Caco-2 (cell line): ENCODE data around the gene LRP5. TPM values are rescaled to one million over a fixed set of nuclear protein-coding genes. Genes with fewer than 3 reads are reported as not detected.
A peak's percentile ranks its signal among the peaks of the same experiment; 100 is the strongest.

ENCODE experiments used
- BruUV-seq: library from RNA; stranded (reverse); fragments of 400-500 nt; replicated peaks from 2 replicates; lab custom pipeline; 2021; lab: Mats Ljungman, UMichigan
- CTCF ChIA-PET: fragments of 300-600 bp; sonication (Branson Sonifier 250); formaldehyde crosslinking; loops from one replicate; lab custom pipeline; 2022; ENCODE audit warnings: antibody characterized with exemption; lab: Charles Lee
- POLR2A ChIA-PET: fragments of 300-600 bp; sonication (Branson Sonifier 250); formaldehyde crosslinking; loops from one replicate; lab custom pipeline; 2022; ENCODE audit warnings: antibody characterized with exemption; lab: Charles Lee
- DNase-seq, 2 experiments: peaks; one replicate each; pipeline versions ENCODE4 v3.0.0 to v3.0.0-alpha.2; 2020 to 2022
- H3K27me3 ChIP-seq: replicated peaks from 2 replicates; pipeline ENCODE4 v1.6.0; 2011; ENCODE audit warnings: low read length; ENCODE audit not compliant: control insufficient read depth, insufficient read depth
- H3K36me3 ChIP-seq: 2 replicates; pipeline ENCODE4 v1.5.1; 2011; ENCODE audit warnings: low read length; ENCODE audit not compliant: control insufficient read depth, insufficient read depth
- H3K4me1 ChIP-seq: fragments of 250-450 bp; sonication (Bioruptor Pico); 2 replicates; pipeline ENCODE4 v1.5.1; 2020; ENCODE audit warnings: mild to moderate bottlenecking
- H3K4me3 ChIP-seq: 2 replicates; pipeline ENCODE4 v1.5.1; 2011; ENCODE audit warnings: low read depth, mild to moderate bottlenecking, control low read depth, low read length
- H3K9me3 ChIP-seq: fragments of 250-450 bp; sonication (Bioruptor Pico); 2 replicates; pipeline ENCODE4 v1.5.1; 2020; ENCODE audit warnings: mild to moderate bottlenecking, moderate library complexity
- H3K27ac Mint-ChIP-seq: one replicate; pipeline ENCODE4 v1.8.0; 2022; ENCODE audit warnings: mixed read lengths; ENCODE audit not compliant: unreplicated experiment
- H3K27me3 Mint-ChIP-seq: one replicate; pipeline ENCODE4 v1.8.0; 2022; ENCODE audit warnings: mixed read lengths; ENCODE audit not compliant: insufficient read depth, unreplicated experiment
- H3K36me3 Mint-ChIP-seq: one replicate; pipeline ENCODE4 v1.8.0; 2022; ENCODE audit warnings: mild to moderate bottlenecking, mixed read lengths; ENCODE audit not compliant: insufficient read depth, unreplicated experiment
- H3K4me1 Mint-ChIP-seq: one replicate; pipeline ENCODE4 v1.8.0; 2022; ENCODE audit warnings: low read depth, mixed read lengths; ENCODE audit not compliant: unreplicated experiment
- H3K4me3 Mint-ChIP-seq: one replicate; pipeline ENCODE4 v1.8.0; 2022; ENCODE audit warnings: mild to moderate bottlenecking, moderate library complexity, mixed read lengths; ENCODE audit not compliant: unreplicated experiment
- H3K9me3 Mint-ChIP-seq: one replicate; pipeline ENCODE4 v1.8.0; 2022; ENCODE audit warnings: mixed read lengths; ENCODE audit not compliant: unreplicated experiment
- CTCF ChIP-seq, 2 experiments: fragments of 200-600 bp in 1 of 2; IDR thresholded peaks; 1 replicate in 1 of 2; 2 replicates in 1 of 2; pipeline versions ENCODE4 v1.5.1 to v1.8.0; 2011 to 2022; ENCODE audit warnings: antibody characterized with exemption in 1 of 2, control low read depth in 1 of 2, inconsistent platforms in 1 of 2, low read depth in 1 of 2, low read length in 1 of 2, mild to moderate bottlenecking in 1 of 2, moderate library complexity in 1 of 2; ENCODE audit not compliant: insufficient read depth in 1 of 2, severe bottlenecking in 1 of 2, unreplicated experiment in 1 of 2
- intact Hi-C: fragments of 100-400 bp; cut with micrococcal nuclease; formaldehyde crosslinking; loops from one replicate; pipeline ENCODE4 v1.10.0; 2022; ENCODE audit not compliant: unreplicated experiment
- total RNA-seq: library from RNA; stranded (reverse); gene quantifications from 2 replicates; pipeline ENCODE4 v1.2.3, GENCODE V29; 2022

LRP5 gene
- total RNA-seq, 1 experiment from 2014 or later = 94.3 TPM

DNA sequence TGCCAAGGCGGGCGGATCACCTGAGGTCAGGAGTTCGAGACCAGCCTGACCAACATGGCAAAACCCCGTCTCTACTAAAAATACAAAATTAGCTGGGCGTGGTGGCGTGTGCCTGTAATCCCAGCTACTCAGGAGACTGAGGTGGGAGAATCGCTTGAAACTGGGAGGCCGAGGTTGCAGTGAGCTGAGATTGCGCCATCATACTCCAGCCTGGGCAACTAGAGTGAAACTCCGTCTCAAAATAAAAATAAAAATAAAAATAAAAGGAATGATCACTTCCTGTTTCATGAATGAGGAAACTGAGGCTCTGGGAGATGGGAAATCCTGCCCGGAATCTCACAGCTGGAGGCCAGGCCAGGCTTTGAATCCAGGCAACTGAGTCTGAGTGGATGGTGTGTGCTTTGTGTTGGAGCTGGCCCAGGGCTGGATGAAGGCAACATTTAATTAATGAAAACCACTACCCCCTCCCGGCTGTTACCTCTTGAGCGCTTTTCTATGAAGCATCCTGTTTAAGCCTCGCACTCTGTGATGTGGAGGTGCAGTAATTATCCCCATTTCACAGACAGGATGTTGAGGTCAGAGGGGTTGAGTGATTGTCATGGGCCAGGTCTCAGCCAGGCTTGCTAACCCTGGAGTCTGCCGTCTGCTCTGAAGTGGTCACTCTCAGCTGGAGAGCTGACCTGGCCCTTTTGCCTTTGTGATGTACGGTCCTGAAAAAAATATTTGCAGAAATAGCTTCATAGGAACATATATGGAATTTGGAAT lies 27.8 kb downstream of the LRP5 start:
- 0 out of 2 replicates have a peak, but pooled peaks cover 2% of the 10 kb centered on the region for H3K36me3 ChIP-seq
- Mint-ChIP-seq H3K4me1 (peaks cover 69% of the 10 kb centered on the region), H3K36me3 (peaks cover 39% of the 10 kb centered on the region), H3K4me3 (no peak overlapping the region), H3K27me3 (no peaks in the 10 kb centered on the region), H3K27ac (peak overlapping the region; percentile 90), H3K9me3 (no peaks in the 10 kb centered on the region)
- no peaks in the 10 kb centered on the region for H3K27me3 ChIP-seq
- no peak for TF ChIP-seq CTCF (IDR thresholded peaks at IDR 0.05; ENCODE audit: insufficient read depth in 1 of 2, low read depth in 1 of 2, low read length in 1 of 2, severe bottlenecking in 1 of 2, unreplicated experiment in 1 of 2)
- POLR2A ChIA-PET = no interaction called here
- intact Hi-C loops = no loop called here
- CTCF ChIA-PET = interaction anchor here (0.8 kb wide), 1 partner anchor 14 kb away, joined by 3 read pairs; no protein-coding TSS in a partner anchor
- H3K4me3 ChIP-seq = no peak overlapping the region
- no peaks in the 10 kb centered on the region for H3K9me3 ChIP-seq
- peaks cover 54% of the 10 kb centered on the region for H3K4me1 ChIP-seq
- no peak for DNase-seq
- BruUV-seq = no TSS peak

- H3K4me3 ChIP-seq = no peak overlapping the region
- DNase-seq = no peak
- H3K27me3 Mint-ChIP-seq = no peaks in the 10 kb centered on the region
These were observed 28.6 kb downstream of the LRP5 start for GRCh38 chr11:68340784-68341556.

More at GRCh38 chr11:68340784-68341556, 28.6 kb downstream of the LRP5 start:
- Histone ChIP-seq H3K27me3 (no peaks in the 10 kb centered on the region), H3K4me1 (peaks cover 61% of the 10 kb centered on the region), H3K36me3 (peaks cover 2% of the 10 kb centered on the region; the same call in 1 of the 2 replicates), H3K9me3 (0 out of 2 replicates have a peak, but pooled peaks cover 4% of the 10 kb centered on the region)
- BruUV-seq = no TSS peak
- CTCF ChIA-PET = interaction anchor here (0.8 kb wide), 1 partner anchor 13 kb away, joined by 3 read pairs; no protein-coding TSS in a partner anchor
- POLR2A ChIA-PET = no interaction called here
- Mint-ChIP-seq H3K27ac (peak overlapping the region; percentile 90), H3K36me3 (peaks cover 45% of the 10 kb centered on the region), H3K4me3 (peak overlapping the region; percentile 43), H3K9me3 (no peaks in the 10 kb centered on the region), H3K4me1 (peaks cover 66% of the 10 kb centered on the region)
- TF ChIP-seq CTCF (IDR thresholded peaks at IDR 0.05; ENCODE audit: insufficient read depth in 1 of 2, low read depth in 1 of 2, low read length in 1 of 2, severe bottlenecking in 1 of 2, unreplicated experiment in 1 of 2) = no peak
- intact Hi-C loops = no loop called here
